BJ (cell line): Measurements from ENCODE around the gene SSBP3. TPM values are rescaled to one million over a fixed set of nuclear protein-coding genes. Genes with fewer than 3 reads are reported as not detected.

Source experiments
- CTCF ChIA-PET: fragments of 350-600 bp; formaldehyde crosslinking; extraction: SDS; loops from one replicate; lab custom pipeline; 2021; ENCODE audit warnings: antibody characterized with exemption, inconsistent platforms; lab: Yijun Ruan, JAX
- POLR2A ChIA-PET: fragments of 300-600 bp; sonication (Branson Sonifier 250); formaldehyde crosslinking; extraction: SDS; loops from one replicate; lab custom pipeline; 2021; ENCODE audit warnings: antibody characterized with exemption; lab: Charles Lee
- DNase-seq: peaks from one replicate; pipeline ENCODE4 v3.0.0-alpha.2; 2011; ENCODE audit warnings: low read depth
- H3K27me3 ChIP-seq: 2 replicates; pipeline ENCODE4 v1.6.0; 2011; ENCODE audit warnings: low read length; ENCODE audit not compliant: control insufficient read depth, insufficient read depth
- H3K36me3 ChIP-seq: 2 replicates; pipeline ENCODE4 v1.5.1; 2011; ENCODE audit warnings: low read length; ENCODE audit not compliant: control insufficient read depth, insufficient read depth
- H3K4me3 ChIP-seq: 2 replicates; pipeline ENCODE4 v1.5.1; 2011; ENCODE audit warnings: low read depth, mild to moderate bottlenecking, control low read depth, low read length
- polyA plus RNA-seq: library from polyadenylated mRNA; depleted of rRNA; stranded (reverse); fragments of >200 nt; gene quantifications from 2 replicates; pipeline ENCODE4 v1.2.3, GENCODE V29; 2011
- TF ChIP-seq, protein P1 (sequence below): IDR thresholded peaks from 2 replicates; pipeline ENCODE4 v1.5.1; 2011; ENCODE audit warnings: low read depth, mild to moderate bottlenecking, control low read depth, inconsistent platforms, low read length, moderate library complexity; ENCODE audit not compliant: insufficient read depth

Gene SSBP3
- polyA plus RNA-seq, 1 experiment: 25.9 TPM

DNA sequence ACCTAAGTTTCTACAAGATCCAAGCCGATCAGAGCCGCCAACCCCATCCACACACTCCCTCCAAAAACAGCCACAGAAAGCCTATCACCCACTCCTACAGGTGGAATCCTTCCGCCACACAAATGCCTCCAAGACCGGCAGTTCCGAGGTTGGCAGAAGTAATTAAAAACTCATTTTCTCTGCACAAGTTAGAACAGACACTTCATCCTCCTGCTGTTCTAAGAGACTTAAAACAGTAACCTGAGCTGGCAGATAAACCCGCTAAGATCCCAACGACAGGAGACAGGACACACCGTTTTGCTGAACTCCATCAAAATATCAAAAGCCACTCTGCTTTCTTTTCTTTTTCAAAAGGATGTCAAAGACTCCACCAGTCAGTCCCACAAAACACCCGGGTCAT, 2.8 kb downstream of the SSBP3 start:
- no peak for DNase-seq
- POLR2A ChIA-PET: no interaction called here
- CTCF ChIA-PET: interaction anchor here (0.9 to 2.1 kb wide), 5 partner anchors 9 to 131 kb away, joined by 4 to 17 read pairs (median 4); no protein-coding TSS in a partner anchor
- Histone ChIP-seq H3K27me3 (no peaks in the 10 kb centered on the region), H3K36me3 (peaks cover 16% of the 10 kb centered on the region), H3K4me3 (peak overlapping the region; percentile 77)
- TF ChIP-seq, protein P1, sequence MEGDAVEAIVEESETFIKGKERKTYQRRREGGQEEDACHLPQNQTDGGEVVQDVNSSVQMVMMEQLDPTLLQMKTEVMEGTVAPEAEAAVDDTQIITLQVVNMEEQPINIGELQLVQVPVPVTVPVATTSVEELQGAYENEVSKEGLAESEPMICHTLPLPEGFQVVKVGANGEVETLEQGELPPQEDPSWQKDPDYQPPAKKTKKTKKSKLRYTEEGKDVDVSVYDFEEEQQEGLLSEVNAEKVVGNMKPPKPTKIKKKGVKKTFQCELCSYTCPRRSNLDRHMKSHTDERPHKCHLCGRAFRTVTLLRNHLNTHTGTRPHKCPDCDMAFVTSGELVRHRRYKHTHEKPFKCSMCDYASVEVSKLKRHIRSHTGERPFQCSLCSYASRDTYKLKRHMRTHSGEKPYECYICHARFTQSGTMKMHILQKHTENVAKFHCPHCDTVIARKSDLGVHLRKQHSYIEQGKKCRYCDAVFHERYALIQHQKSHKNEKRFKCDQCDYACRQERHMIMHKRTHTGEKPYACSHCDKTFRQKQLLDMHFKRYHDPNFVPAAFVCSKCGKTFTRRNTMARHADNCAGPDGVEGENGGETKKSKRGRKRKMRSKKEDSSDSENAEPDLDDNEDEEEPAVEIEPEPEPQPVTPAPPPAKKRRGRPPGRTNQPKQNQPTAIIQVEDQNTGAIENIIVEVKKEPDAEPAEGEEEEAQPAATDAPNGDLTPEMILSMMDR: no peak

DNA sequence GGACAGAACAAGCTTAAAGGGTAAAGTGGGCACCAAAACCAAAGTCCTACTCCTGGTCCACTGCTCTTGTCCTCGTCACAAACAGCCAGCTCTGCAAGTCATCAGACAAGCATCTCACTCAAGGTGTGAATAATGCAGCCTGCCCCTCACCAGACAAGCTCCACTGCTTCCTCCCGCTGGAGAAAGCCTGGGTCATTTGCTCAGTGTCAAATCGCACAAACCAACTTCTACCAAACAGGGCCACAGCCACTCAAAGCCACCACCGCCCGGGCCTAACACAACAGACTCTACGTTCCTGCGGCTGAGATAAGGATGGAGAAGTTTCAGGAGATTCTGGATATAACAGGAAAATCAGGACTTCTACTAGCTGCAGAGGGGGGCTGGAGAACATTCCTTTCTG, 3.3 kb downstream of the SSBP3 start:
- ChIA-PET CTCF (interaction anchor here (1.5 kb wide), 1 partner anchor 9 kb away, joined by 4 read pairs; no protein-coding TSS in a partner anchor), POLR2A (no interaction called here)
- H3K36me3 ChIP-seq: peaks cover 17% of the 10 kb centered on the region
- H3K27me3 ChIP-seq: no peaks in the 10 kb centered on the region
- no peak for DNase-seq
- no peak overlapping the region for H3K4me3 ChIP-seq
- TF ChIP-seq, protein P1: no peak

DNA sequence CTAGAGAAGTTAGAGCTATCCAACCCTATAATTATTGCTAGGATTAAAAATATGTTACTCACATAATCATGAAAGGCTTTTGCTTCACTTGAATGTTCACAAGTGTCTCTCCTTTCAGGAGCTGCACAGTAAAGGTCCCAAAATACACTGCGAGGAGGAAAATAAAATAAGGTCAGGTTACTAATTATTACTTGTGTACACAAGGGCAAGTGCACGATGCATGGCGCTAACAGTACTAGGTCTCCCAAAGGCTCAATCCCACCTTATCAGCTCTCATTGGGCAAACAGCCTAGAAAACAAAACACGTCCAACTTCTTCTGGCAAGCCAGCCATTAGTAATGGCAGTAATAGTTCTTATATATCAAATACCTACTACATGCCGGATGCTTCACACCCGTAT, 4.4 kb downstream of the SSBP3 start:
- ChIA-PET POLR2A (no interaction called here), CTCF (interaction anchor here (1.1 kb wide), 1 partner anchor 128 kb away, joined by 3 read pairs; no protein-coding TSS in a partner anchor)
- TF ChIP-seq, protein P1: no peak
- H3K27me3 ChIP-seq: no peaks in the 10 kb centered on the region
- H3K36me3 ChIP-seq: peaks cover 23% of the 10 kb centered on the region
- H3K4me3 ChIP-seq: no peak overlapping the region
- no peak for DNase-seq

DNA sequence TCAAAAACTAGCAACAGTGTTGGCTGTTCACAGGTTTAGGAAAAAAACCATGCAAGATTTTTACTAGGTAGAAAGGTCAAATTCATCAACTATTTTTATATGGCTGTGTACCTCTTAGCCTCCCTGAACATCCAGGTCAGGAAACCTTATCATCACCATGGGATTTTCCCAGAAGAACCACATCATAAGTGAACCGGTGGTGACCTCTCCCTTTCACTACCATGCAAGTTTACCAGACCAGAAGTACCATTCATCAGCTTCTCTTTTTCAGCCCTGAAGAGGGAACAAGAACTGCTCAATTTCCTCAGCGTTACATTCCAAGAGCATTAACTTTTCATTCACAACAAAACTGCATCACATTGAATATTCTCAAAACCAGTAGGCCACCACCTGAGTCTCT, 5.9 kb downstream of the SSBP3 start:
- DNase-seq: no peak
- TF ChIP-seq, protein P1: no peak
- CTCF ChIA-PET: no interaction called here
- peaks cover 26% of the 10 kb centered on the region for H3K36me3 ChIP-seq
- no peaks in the 10 kb centered on the region for H3K27me3 ChIP-seq
- POLR2A ChIA-PET: no interaction called here
- H3K4me3 ChIP-seq: no peak overlapping the region

DNA sequence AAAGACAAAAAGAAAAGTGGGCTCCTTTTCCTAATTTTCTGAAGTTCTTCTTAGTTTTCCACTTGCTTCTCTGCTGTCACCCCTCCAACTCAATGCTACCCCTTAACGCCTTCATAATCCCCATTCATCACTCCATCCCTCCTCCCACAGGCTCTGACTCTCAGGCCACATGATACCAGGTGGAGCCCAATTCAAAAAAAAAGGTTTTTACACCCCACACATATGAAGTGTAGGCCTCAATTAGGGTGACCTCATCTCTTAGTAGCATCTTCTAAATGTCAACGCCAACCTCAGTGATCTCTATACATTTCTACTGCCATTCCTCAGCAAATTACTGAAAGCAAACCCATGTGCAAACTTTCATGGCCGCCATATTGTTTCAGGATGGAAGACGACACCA, 6.4 kb downstream of the SSBP3 start:
- POLR2A ChIA-PET: no interaction called here

More for the DNA sequence above, 6.4 kb downstream of the SSBP3 start:
- CTCF ChIA-PET: interaction anchor here (0.5 kb wide), 1 partner anchor 142 kb away, joined by 4 read pairs; no protein-coding TSS in a partner anchor
- no peak for DNase-seq
- H3K27me3 ChIP-seq: no peaks in the 10 kb centered on the region
- TF ChIP-seq, protein P1: no peak
- H3K4me3 ChIP-seq: no peak overlapping the region
- H3K36me3 ChIP-seq: peaks cover 28% of the 10 kb centered on the region
